WTC11 (cell line): ENCODE data around the gene HPCAL1. TPM values are rescaled to one million over a fixed set of nuclear protein-coding genes. Genes with fewer than 3 reads are reported as not detected.

Source experiments
- ATAC-seq: fragments of 200-7000 bp; cut with Tn5 transposase; 2 replicates; pipeline ENCODE4 v1.10.0; 2021; ENCODE audit warnings: mild to moderate bottlenecking, moderate library complexity
- CTCF ChIA-PET: fragments of 300-600 bp; sonication (Branson Sonifier 250); formaldehyde crosslinking; loops from one replicate; lab custom pipeline; 2021; ENCODE audit warnings: antibody characterized with exemption; lab: Charles Lee
- POLR2A ChIA-PET: fragments of 350-600 bp; sonication (Branson Sonifier 250); formaldehyde crosslinking; loops from one replicate; lab custom pipeline; 2021; ENCODE audit warnings: antibody characterized with exemption; lab: Charles Lee
- DNase-seq: peaks from one replicate; pipeline ENCODE4 v3.0.0; 2021; ENCODE audit warnings: low spot score
- H3K27ac Mint-ChIP-seq: 2 replicates; pipeline ENCODE4 v1.8.0; 2021; ENCODE audit warnings: mixed read lengths
- H3K27me3 Mint-ChIP-seq: 2 replicates; pipeline ENCODE4 v1.8.0; 2021; ENCODE audit warnings: low read depth, mild to moderate bottlenecking, moderate library complexity, mixed read lengths
- H3K36me3 Mint-ChIP-seq: 2 replicates; pipeline ENCODE4 v1.8.0; 2021; ENCODE audit warnings: mixed read lengths
- H3K4me1 Mint-ChIP-seq: 2 replicates; pipeline ENCODE4 v1.8.0; 2022; ENCODE audit warnings: mixed read lengths
- H3K4me3 Mint-ChIP-seq: 2 replicates; pipeline ENCODE4 v1.8.0; 2021; ENCODE audit warnings: mild to moderate bottlenecking, moderate library complexity, mixed read lengths
- H3K9me3 Mint-ChIP-seq: 2 replicates; pipeline ENCODE4 v1.8.0; 2021; ENCODE audit warnings: mixed read lengths
- GABPB1 ChIP-seq: sonication (generic); formaldehyde crosslinking; IDR thresholded peaks from 2 replicates; pipeline ENCODE4 v1.8.1; 2023; ENCODE audit warnings: mild to moderate bottlenecking, missing genetic modification reagents
- KAT7 ChIP-seq: sonication (generic); formaldehyde crosslinking; IDR thresholded peaks from 2 replicates; pipeline ENCODE4 v1.8.1; 2023; ENCODE audit warnings: missing genetic modification reagents, mild to moderate bottlenecking, borderline replicate concordance
- OVOL2 ChIP-seq: fragments of 250-450 bp; sonication (Bioruptor Pico); IDR thresholded peaks from 2 replicates; pipeline ENCODE4 v1.9.0; 2021; ENCODE audit warnings: mild to moderate bottlenecking, borderline replicate concordance
- SMAD4 ChIP-seq: sonication (generic); formaldehyde crosslinking; IDR thresholded peaks from 2 replicates; pipeline ENCODE4 v1.8.0; 2022; ENCODE audit warnings: mild to moderate bottlenecking, missing genetic modification reagents
- TCF7 ChIP-seq: sonication (generic); formaldehyde crosslinking; IDR thresholded peaks from 2 replicates; pipeline ENCODE4 v1.8.0; 2022; ENCODE audit warnings: mild to moderate bottlenecking, low read depth, missing genetic modification reagents, moderate library complexity
- ZNF219 ChIP-seq: sonication (generic); formaldehyde crosslinking; IDR thresholded peaks from 2 replicates; pipeline ENCODE4 v1.8.0; 2023; ENCODE audit warnings: missing genetic modification reagents, mild to moderate bottlenecking, borderline replicate concordance
- ZNF232 ChIP-seq: sonication (generic); formaldehyde crosslinking; IDR thresholded peaks from 2 replicates; pipeline ENCODE4 v1.8.0; 2022; ENCODE audit warnings: mild to moderate bottlenecking, missing genetic modification reagents
- ZNF423 ChIP-seq: fragments of 250-450 bp; sonication (Bioruptor Pico); IDR thresholded peaks from 2 replicates; pipeline ENCODE4 v2.1.2; 2022; ENCODE audit warnings: mild to moderate bottlenecking, moderate library complexity
- ZNF671 ChIP-seq: fragments of 250-450 bp; sonication (Bioruptor Pico); IDR thresholded peaks from 2 replicates; pipeline ENCODE4 v1.8.0; 2021; ENCODE audit warnings: mild to moderate bottlenecking
- total RNA-seq: library from RNA; stranded (reverse); gene quantifications from 3 replicates; pipeline ENCODE4 v1.2.3, GENCODE V29; 2021
- TF ChIP-seq, protein P1 (sequence below): sonication (generic); formaldehyde crosslinking; conservative IDR thresholded peaks from 2 replicates; pipeline ENCODE4 v1.8.1; 2023; ENCODE audit warnings: mild to moderate bottlenecking, low read depth, missing genetic modification reagents, moderate library complexity
- TF ChIP-seq, protein P2 (sequence below): sonication (generic); formaldehyde crosslinking; IDR thresholded peaks from 2 replicates; pipeline ENCODE4 v1.8.1; 2023; ENCODE audit warnings: mild to moderate bottlenecking, missing genetic modification reagents
- TF ChIP-seq, protein P3 (sequence below): fragments of 250-450 bp; sonication (Bioruptor Pico); IDR thresholded peaks from 2 replicates; pipeline ENCODE4 v1.9.0; 2021; ENCODE audit warnings: mild to moderate bottlenecking
- TF ChIP-seq, protein P4 (sequence below): sonication (generic); formaldehyde crosslinking; IDR thresholded peaks from 2 replicates; pipeline ENCODE4 v1.8.0; 2022; ENCODE audit warnings: mild to moderate bottlenecking, missing genetic modification reagents
- TF ChIP-seq, protein P5 (sequence below): fragments of 200-600 bp; IDR thresholded peaks from 2 replicates; pipeline ENCODE4 v1.8.0; 2022; ENCODE audit warnings: antibody characterized with exemption
- TF ChIP-seq, protein P6 (sequence below): sonication (generic); formaldehyde crosslinking; IDR thresholded peaks from 2 replicates; pipeline ENCODE4 v1.8.0; 2022; ENCODE audit warnings: mild to moderate bottlenecking, missing genetic modification reagents
- TF ChIP-seq, protein P7 (sequence below): sonication (generic); formaldehyde crosslinking; IDR thresholded peaks from 2 replicates; pipeline ENCODE4 v1.8.1; 2023; ENCODE audit warnings: mild to moderate bottlenecking, missing genetic modification reagents, moderate library complexity
- TF ChIP-seq, protein P8 (sequence below): sonication (generic); formaldehyde crosslinking; conservative IDR thresholded peaks from 2 replicates; pipeline ENCODE4 v1.8.1; 2022; ENCODE audit warnings: mild to moderate bottlenecking, missing genetic modification reagents
- TF ChIP-seq, protein P9 (sequence below): fragments of 250-450 bp; sonication (Bioruptor Pico); IDR thresholded peaks from 2 replicates; pipeline ENCODE4 v2.1.2; 2022; ENCODE audit warnings: mild to moderate bottlenecking, moderate library complexity

The HPCAL1 gene
- total RNA-seq, 1 experiment from 2014 or later: 11.8 TPM

DNA sequence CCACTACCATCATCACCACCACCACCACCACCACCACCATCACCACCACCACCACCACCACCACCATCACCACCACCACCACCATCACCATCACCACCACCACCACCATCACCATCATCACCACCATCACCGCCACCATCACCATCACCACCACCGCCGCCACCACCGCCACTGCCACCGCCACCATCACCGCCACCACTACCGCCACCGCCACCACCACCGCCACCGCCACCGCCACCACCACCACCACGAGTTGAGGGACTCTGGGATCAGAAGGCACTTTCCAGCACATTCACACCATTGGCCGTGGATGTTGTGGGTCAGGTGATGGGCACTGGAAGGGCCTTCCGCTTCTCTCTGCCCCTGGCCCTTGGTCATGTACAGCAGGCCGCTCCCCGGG, 96.7 kb downstream of the HPCAL1 start:
- Mint-ChIP-seq H3K36me3 (peaks cover 5% of the 10 kb centered on the region), H3K27ac (no peak overlapping the region), H3K4me1 (peaks cover 12% of the 10 kb centered on the region), H3K27me3 (no peaks in the 10 kb centered on the region), H3K9me3 (no peaks in the 10 kb centered on the region), H3K4me3 (no peak overlapping the region)
- DNase-seq: no peak
- POLR2A ChIA-PET: no interaction called here
- TF ChIP-seq OVOL2 (CRISPR knock-in tag) (no peak), TCF7 (CRISPR knock-in tag) (no peak), GABPB1 (no peak), SMAD4 (CRISPR knock-in tag) (no peak), KAT7 (no peak), ZNF671 (no peak), ZNF423 (no peak), ZNF219 (CRISPR knock-in tag) (no peak), ZNF232 (CRISPR knock-in tag) (no peak)
- TF ChIP-seq, protein P1, sequence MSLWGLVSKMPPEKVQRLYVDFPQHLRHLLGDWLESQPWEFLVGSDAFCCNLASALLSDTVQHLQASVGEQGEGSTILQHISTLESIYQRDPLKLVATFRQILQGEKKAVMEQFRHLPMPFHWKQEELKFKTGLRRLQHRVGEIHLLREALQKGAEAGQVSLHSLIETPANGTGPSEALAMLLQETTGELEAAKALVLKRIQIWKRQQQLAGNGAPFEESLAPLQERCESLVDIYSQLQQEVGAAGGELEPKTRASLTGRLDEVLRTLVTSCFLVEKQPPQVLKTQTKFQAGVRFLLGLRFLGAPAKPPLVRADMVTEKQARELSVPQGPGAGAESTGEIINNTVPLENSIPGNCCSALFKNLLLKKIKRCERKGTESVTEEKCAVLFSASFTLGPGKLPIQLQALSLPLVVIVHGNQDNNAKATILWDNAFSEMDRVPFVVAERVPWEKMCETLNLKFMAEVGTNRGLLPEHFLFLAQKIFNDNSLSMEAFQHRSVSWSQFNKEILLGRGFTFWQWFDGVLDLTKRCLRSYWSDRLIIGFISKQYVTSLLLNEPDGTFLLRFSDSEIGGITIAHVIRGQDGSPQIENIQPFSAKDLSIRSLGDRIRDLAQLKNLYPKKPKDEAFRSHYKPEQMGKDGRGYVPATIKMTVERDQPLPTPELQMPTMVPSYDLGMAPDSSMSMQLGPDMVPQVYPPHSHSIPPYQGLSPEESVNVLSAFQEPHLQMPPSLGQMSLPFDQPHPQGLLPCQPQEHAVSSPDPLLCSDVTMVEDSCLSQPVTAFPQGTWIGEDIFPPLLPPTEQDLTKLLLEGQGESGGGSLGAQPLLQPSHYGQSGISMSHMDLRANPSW (CRISPR knock-in tag): no peak
- TF ChIP-seq, protein P2, sequence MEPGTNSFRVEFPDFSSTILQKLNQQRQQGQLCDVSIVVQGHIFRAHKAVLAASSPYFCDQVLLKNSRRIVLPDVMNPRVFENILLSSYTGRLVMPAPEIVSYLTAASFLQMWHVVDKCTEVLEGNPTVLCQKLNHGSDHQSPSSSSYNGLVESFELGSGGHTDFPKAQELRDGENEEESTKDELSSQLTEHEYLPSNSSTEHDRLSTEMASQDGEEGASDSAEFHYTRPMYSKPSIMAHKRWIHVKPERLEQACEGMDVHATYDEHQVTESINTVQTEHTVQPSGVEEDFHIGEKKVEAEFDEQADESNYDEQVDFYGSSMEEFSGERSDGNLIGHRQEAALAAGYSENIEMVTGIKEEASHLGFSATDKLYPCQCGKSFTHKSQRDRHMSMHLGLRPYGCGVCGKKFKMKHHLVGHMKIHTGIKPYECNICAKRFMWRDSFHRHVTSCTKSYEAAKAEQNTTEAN: no peak
- TF ChIP-seq, protein P3, sequence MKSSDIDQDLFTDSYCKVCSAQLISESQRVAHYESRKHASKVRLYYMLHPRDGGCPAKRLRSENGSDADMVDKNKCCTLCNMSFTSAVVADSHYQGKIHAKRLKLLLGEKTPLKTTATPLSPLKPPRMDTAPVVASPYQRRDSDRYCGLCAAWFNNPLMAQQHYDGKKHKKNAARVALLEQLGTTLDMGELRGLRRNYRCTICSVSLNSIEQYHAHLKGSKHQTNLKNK (CRISPR knock-in tag): no peak
- TF ChIP-seq, protein P4, sequence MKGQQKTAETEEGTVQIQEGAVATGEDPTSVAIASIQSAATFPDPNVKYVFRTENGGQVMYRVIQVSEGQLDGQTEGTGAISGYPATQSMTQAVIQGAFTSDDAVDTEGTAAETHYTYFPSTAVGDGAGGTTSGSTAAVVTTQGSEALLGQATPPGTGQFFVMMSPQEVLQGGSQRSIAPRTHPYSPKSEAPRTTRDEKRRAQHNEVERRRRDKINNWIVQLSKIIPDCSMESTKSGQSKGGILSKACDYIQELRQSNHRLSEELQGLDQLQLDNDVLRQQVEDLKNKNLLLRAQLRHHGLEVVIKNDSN (CRISPR knock-in tag): no peak
- TF ChIP-seq, protein P5, sequence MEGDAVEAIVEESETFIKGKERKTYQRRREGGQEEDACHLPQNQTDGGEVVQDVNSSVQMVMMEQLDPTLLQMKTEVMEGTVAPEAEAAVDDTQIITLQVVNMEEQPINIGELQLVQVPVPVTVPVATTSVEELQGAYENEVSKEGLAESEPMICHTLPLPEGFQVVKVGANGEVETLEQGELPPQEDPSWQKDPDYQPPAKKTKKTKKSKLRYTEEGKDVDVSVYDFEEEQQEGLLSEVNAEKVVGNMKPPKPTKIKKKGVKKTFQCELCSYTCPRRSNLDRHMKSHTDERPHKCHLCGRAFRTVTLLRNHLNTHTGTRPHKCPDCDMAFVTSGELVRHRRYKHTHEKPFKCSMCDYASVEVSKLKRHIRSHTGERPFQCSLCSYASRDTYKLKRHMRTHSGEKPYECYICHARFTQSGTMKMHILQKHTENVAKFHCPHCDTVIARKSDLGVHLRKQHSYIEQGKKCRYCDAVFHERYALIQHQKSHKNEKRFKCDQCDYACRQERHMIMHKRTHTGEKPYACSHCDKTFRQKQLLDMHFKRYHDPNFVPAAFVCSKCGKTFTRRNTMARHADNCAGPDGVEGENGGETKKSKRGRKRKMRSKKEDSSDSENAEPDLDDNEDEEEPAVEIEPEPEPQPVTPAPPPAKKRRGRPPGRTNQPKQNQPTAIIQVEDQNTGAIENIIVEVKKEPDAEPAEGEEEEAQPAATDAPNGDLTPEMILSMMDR: no peak
- TF ChIP-seq, protein P6, sequence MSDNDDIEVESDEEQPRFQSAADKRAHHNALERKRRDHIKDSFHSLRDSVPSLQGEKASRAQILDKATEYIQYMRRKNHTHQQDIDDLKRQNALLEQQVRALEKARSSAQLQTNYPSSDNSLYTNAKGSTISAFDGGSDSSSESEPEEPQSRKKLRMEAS: no peak
- no peak for ATAC-seq
- CTCF ChIA-PET: interaction anchor here (0.6 kb wide), 1 partner anchor 74 kb away, joined by 3 read pairs; no protein-coding TSS in a partner anchor

DNA sequence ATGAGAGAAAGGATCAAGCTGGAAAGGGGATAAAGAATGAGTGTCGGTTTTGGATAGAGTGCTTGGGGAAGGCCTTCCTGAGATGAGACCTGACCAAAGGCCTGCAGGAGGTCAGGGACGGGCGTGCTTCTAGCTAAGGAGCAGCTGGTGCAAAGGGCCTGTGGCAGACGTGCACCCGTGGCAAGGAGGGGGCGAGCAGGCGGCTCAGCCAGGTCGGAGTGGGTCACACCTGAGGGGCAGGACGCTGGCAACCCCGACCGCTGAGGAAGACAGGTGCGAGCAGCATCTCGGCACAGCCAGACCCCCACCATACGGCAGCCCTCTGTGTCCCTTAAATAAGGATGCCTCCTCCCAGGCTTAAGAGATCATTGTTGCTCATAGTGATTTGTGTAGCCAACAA, 97.3 kb downstream of the HPCAL1 start:
- CTCF ChIA-PET: no interaction called here
- no peak overlapping the region for H3K27ac Mint-ChIP-seq

More for the DNA sequence above, 97.3 kb downstream of the HPCAL1 start:
- Mint-ChIP-seq H3K36me3 (peaks cover 5% of the 10 kb centered on the region), H3K27me3 (no peaks in the 10 kb centered on the region), H3K4me3 (no peak overlapping the region), H3K9me3 (no peaks in the 10 kb centered on the region), H3K4me1 (peaks cover 11% of the 10 kb centered on the region)
- TF ChIP-seq, protein P7, sequence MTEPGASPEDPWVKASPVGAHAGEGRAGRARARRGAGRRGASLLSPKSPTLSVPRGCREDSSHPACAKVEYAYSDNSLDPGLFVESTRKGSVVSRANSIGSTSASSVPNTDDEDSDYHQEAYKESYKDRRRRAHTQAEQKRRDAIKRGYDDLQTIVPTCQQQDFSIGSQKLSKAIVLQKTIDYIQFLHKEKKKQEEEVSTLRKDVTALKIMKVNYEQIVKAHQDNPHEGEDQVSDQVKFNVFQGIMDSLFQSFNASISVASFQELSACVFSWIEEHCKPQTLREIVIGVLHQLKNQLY (CRISPR knock-in tag): no peak
- TF ChIP-seq, protein P8, sequence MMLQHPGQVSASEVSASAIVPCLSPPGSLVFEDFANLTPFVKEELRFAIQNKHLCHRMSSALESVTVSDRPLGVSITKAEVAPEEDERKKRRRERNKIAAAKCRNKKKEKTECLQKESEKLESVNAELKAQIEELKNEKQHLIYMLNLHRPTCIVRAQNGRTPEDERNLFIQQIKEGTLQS: no peak
- TF ChIP-seq, protein P9, sequence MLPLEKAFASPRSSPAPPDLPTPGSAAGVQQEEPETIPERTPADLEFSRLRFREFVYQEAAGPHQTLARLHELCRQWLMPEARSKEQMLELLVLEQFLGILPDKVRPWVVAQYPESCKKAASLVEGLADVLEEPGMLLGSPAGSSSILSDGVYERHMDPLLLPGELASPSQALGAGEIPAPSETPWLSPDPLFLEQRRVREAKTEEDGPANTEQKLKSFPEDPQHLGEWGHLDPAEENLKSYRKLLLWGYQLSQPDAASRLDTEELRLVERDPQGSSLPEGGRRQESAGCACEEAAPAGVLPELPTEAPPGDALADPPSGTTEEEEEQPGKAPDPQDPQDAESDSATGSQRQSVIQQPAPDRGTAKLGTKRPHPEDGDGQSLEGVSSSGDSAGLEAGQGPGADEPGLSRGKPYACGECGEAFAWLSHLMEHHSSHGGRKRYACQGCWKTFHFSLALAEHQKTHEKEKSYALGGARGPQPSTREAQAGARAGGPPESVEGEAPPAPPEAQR (CRISPR knock-in tag): no peak
- POLR2A ChIA-PET: no interaction called here
- DNase-seq: no peak
- ATAC-seq: no peak
